GM19240 (cell line): ENCODE results near the gene SLC7A9.
"Not testable (repeated sequence)": the region's sequence is repeated elsewhere in the genome, so short reads cannot be mapped to it uniquely, and the experiment has no call there.

Experiments
- DNase-seq: peaks from one replicate; pipeline ENCODE4 v3.0.0; 2011; ENCODE audit warnings: low spot score; ENCODE audit not compliant: insufficient read length

Gene SLC7A9

GRCh38 chr19:32802840-32803239 lies 66.7 kb downstream of the SLC7A9 start:
- no peak for DNase-seq

- no peak for DNase-seq
Observed at GRCh38 chr19:32800754-32801153, 68.8 kb downstream of the SLC7A9 start.

- no peak for DNase-seq
Observed at GRCh38 chr19:32800191-32800590, 69.4 kb downstream of the SLC7A9 start.

- no peak for DNase-seq
Observed at GRCh38 chr19:32798201-32798600, 71.4 kb downstream of the SLC7A9 start.

- DNase-seq = no peak
Observed at GRCh38 chr19:32789429-32789828, 80.1 kb downstream of the SLC7A9 start.

- DNase-seq = not testable (repeated sequence)
Observed at GRCh38 chr19:32787895-32788294, 81.7 kb downstream of the SLC7A9 start.

GRCh38 chr19:32787161-32787813 lies 82.3 kb downstream of the SLC7A9 start:
- DNase-seq = not testable (repeated sequence)

GRCh38 chr19:32782089-32782488 lies 87.5 kb downstream of the SLC7A9 start:
- DNase-seq = not testable (repeated sequence)

- no peak for DNase-seq
Observed at GRCh38 chr19:32781280-32781679, 88.3 kb downstream of the SLC7A9 start.
